Right cardiac atrium (tissue), 5 donors: Measurements from ENCODE around the gene HOXB1. TPM values are rescaled to one million over a fixed set of nuclear protein-coding genes. Genes with fewer than 3 reads are reported as not detected.
"Not testable (repeated sequence)": the region's sequence is repeated elsewhere in the genome, so short reads cannot be mapped to it uniquely, and the experiment has no call there.

ENCODE experiments used
- ATAC-seq, 2 donors: fragments of 200-7000 bp; cut with Tn5 transposase; one replicate each; pipeline versions ENCODE4 v1.8.0 to v1.9.1; 2020; ENCODE audit warnings: moderate library complexity in 2 of 2, mild to moderate bottlenecking in 1 of 2
- DNase-seq, 3 donors: peaks; one replicate each; pipeline ENCODE4 v3.0.0-alpha.2; 2020
- H3K27ac ChIP-seq: one replicate; pipeline ENCODE4 v1.5.1; 2013; ENCODE audit warnings: mild to moderate bottlenecking, low read length, control low read depth, moderate library complexity
- H3K27me3 ChIP-seq: one replicate; pipeline ENCODE4 v1.6.1; 2013; ENCODE audit not compliant: control insufficient read depth, insufficient read depth
- H3K4me1 ChIP-seq: one replicate; pipeline ENCODE4 v1.6.1; 2013; ENCODE audit warnings: low read length; ENCODE audit not compliant: control insufficient read depth, insufficient read depth
- H3K4me3 ChIP-seq: one replicate; pipeline ENCODE4 v1.5.1; 2013; ENCODE audit warnings: low read length, control low read depth
- H3K9me3 ChIP-seq: one replicate; pipeline ENCODE4 v1.6.1; 2013; ENCODE audit warnings: low read length; ENCODE audit not compliant: control insufficient read depth
- WGBS: extraction: QIAGEN DNeasy Blood & Tissue Kit; methylation state at CpG from one replicate; pipeline ENCODE4 v1.1.7; 2013; 5-methylcytosine and 5-hydroxymethylcytosine counted together
- intact Hi-C, 4 donors: fragments of 100-400 bp; cut with DNase I; formaldehyde crosslinking; loops; one replicate each; pipeline versions ENCODE4 v1.11.0 to v1.14.0; 2022 to 2023
- polyA plus RNA-seq: library from polyadenylated mRNA; stranded (reverse); fragments of 200-250 nt; gene quantifications from one replicate; pipeline ENCODE4 v1.2.3, GENCODE V29; 2013
- total RNA-seq, 4 donors: library from RNA; stranded (reverse); fragmentation: NEBNext Ultra II Directional; extraction: Animal tissue kit (Norgen Biotek cat#: 25700); gene quantifications; one replicate each; pipeline ENCODE4 v1.2.1, GENCODE V29; 2021
- donor health status: healthy with polysubstance abuse.
- donor health status: DM: no; HTN: yes; CAD: no.
- donor health status: DM: no; HTN: no; CAD: no.
- donor health status: DM: no; HTN: yes; CAD: no; lungs with severe emphysema.
- donor health status: DM: yes; HTN: yes; CAD: no.

Gene HOXB1
- total and polyA plus RNA-seq, 5 donors = not detected

GRCh38 chr17:48539177-48539576 lies 8.4 kb upstream of the HOXB1 start:
- DNase-seq (no peak), ATAC-seq (no peak)
- intact Hi-C loops = no loop called here
- no peak overlapping the region for H3K27ac ChIP-seq
- H3K4me3 ChIP-seq = no peak overlapping the region
- 87% methylated on average over 4 of the region's 4 CpGs for WGBS
- no peaks in the 10 kb centered on the region for H3K9me3 ChIP-seq
- H3K27me3 ChIP-seq = peaks cover 2% of the 10 kb centered on the region
- H3K4me1 ChIP-seq = no peaks in the 10 kb centered on the region

- no peak overlapping the region for H3K27ac ChIP-seq
- no peak for DNase-seq
- ATAC-seq = no peak
- H3K4me3 ChIP-seq = no peak overlapping the region
- H3K9me3 ChIP-seq = no peaks in the 10 kb centered on the region
- H3K27me3 ChIP-seq = peaks cover 2% of the 10 kb centered on the region
- 94% methylated on average over 3 of the region's 3 CpGs for WGBS
- H3K4me1 ChIP-seq = no peaks in the 10 kb centered on the region
- intact Hi-C loops = no loop called here
These were observed 6.5 kb upstream of the HOXB1 start for GRCh38 chr17:48537316-48537715.

- H3K4me1 ChIP-seq, ATAC-seq, H3K9me3 ChIP-seq, H3K4me3 ChIP-seq, DNase-seq, H3K27ac ChIP-seq, H3K27me3 ChIP-seq, intact Hi-C loops: not testable (repeated sequence)
- WGBS = 91% methylated on average over 9 of the region's 9 CpGs
These were observed 5.2 kb upstream of the HOXB1 start for GRCh38 chr17:48535793-48536559.

- ATAC-seq = no peak
- 78% methylated on average over 8 of the region's 8 CpGs for WGBS
These were observed 1.4 kb upstream of the HOXB1 start for GRCh38 chr17:48532261-48532660.

GRCh38 chr17:48530208-48530886 lies 464 bp downstream of the HOXB1 start:
- H3K4me1 ChIP-seq = no peaks in the 10 kb centered on the region
- H3K27me3 ChIP-seq = peaks cover 2% of the 10 kb centered on the region
- no peak overlapping the region for H3K4me3 ChIP-seq
- intact Hi-C loops = no loop called here
- ATAC-seq (peak in 1 of 2 donors; percentile 32), DNase-seq (no peak)
- H3K9me3 ChIP-seq = no peaks in the 10 kb centered on the region
- no peak overlapping the region for H3K27ac ChIP-seq
- WGBS = 49% methylated on average over 37 of the region's 37 CpGs

More at GRCh38 chr17:48532261-48532660, 1.4 kb upstream of the HOXB1 start:
- no peaks in the 10 kb centered on the region for H3K4me1 ChIP-seq
- no peak overlapping the region for H3K27ac ChIP-seq
- H3K4me3 ChIP-seq = no peak overlapping the region
- DNase-seq = no peak
- peaks cover 2% of the 10 kb centered on the region for H3K27me3 ChIP-seq
- no peaks in the 10 kb centered on the region for H3K9me3 ChIP-seq
- intact Hi-C loops = no loop called here

GRCh38 chr17:48529683-48530009 lies 1.2 kb downstream of the HOXB1 start:
- H3K9me3 ChIP-seq = no peaks in the 10 kb centered on the region
- WGBS = 76% methylated on average over 11 of the region's 11 CpGs
- H3K27ac ChIP-seq = no peak overlapping the region
- ATAC-seq (no peak), DNase-seq (no peak)
- no peaks in the 10 kb centered on the region for H3K4me1 ChIP-seq
- H3K4me3 ChIP-seq = no peak overlapping the region
- intact Hi-C loops = no loop called here
- peaks cover 2% of the 10 kb centered on the region for H3K27me3 ChIP-seq

- H3K27me3 ChIP-seq = no peaks in the 10 kb centered on the region
- no peak overlapping the region for H3K27ac ChIP-seq
- H3K4me3 ChIP-seq = no peak overlapping the region
- H3K9me3 ChIP-seq = no peaks in the 10 kb centered on the region
- ATAC-seq (no peak), DNase-seq (no peak)
- WGBS = 86% methylated on average over 11 of the region's 11 CpGs
- intact Hi-C loops = no loop called here
- no peaks in the 10 kb centered on the region for H3K4me1 ChIP-seq
These were observed 1.7 kb downstream of the HOXB1 start for GRCh38 chr17:48528936-48529682.

GRCh38 chr17:48528153-48528935 lies 2.5 kb downstream of the HOXB1 start:
- no peak overlapping the region for H3K27ac ChIP-seq
- intact Hi-C loops = no loop called here
- H3K4me1 ChIP-seq = no peaks in the 10 kb centered on the region
- H3K27me3 ChIP-seq = no peaks in the 10 kb centered on the region
- no peaks in the 10 kb centered on the region for H3K9me3 ChIP-seq
- DNase-seq (no peak), ATAC-seq (no peak)
- WGBS = 60% methylated on average over 7 of the region's 7 CpGs
- no peak overlapping the region for H3K4me3 ChIP-seq

GRCh38 chr17:48527547-48527932 lies 3.3 kb downstream of the HOXB1 start:
- no peak overlapping the region for H3K4me3 ChIP-seq
- WGBS = 48% methylated on average over 14 of the region's 14 CpGs
- intact Hi-C loops = no loop called here
- no peaks in the 10 kb centered on the region for H3K27me3 ChIP-seq
- no peak overlapping the region for H3K27ac ChIP-seq
- DNase-seq (no peak), ATAC-seq (no peak)
- H3K9me3 ChIP-seq = no peaks in the 10 kb centered on the region
- no peaks in the 10 kb centered on the region for H3K4me1 ChIP-seq

- WGBS = 23% methylated on average over 59 of the region's 59 CpGs
- no peak for ATAC-seq
- Histone ChIP-seq H3K4me3 (no peak overlapping the region), H3K27me3 (no peaks in the 10 kb centered on the region), H3K4me1 (peaks cover 4% of the 10 kb centered on the region), H3K9me3 (no peaks in the 10 kb centered on the region), H3K27ac (no peak overlapping the region)
- intact Hi-C loops = no loop called here
- no peak for DNase-seq
These were observed 3.9 kb downstream of the HOXB1 start for GRCh38 chr17:48526608-48527546.
